NCI-H1417 treated with DMSO at 0.1 percent for 48 hours (cell line): ENCODE data around the gene ATP2B2.
"Not testable (repeated sequence)": the region's sequence is repeated elsewhere in the genome, so short reads cannot be mapped to it uniquely, and the experiment has no call there.

Source experiments
- DNase-seq: peaks from one replicate; lab custom pipeline; 2025; lab: John Stamatoyannopoulos, UW

The ATP2B2 gene

GRCh38 chr3:10299679-10300078 lies 205.7 kb downstream of the ATP2B2 start:
- DNase-seq = no peak

GRCh38 chr3:10299175-10299574 lies 206.2 kb downstream of the ATP2B2 start:
- no peak for DNase-seq

GRCh38 chr3:10298064-10298463 lies 207.3 kb downstream of the ATP2B2 start:
- not testable (repeated sequence) for DNase-seq

GRCh38 chr3:10294030-10294586 lies 211.3 kb downstream of the ATP2B2 start:
- DNase-seq = no peak

GRCh38 chr3:10292505-10293419 lies 212.6 kb downstream of the ATP2B2 start, which contains the start of gene GHRL:
Gene GHRL (minus strand): TSS chr3:10292947. CDS start chr3:10290180, 2,767 bp downstream.
- no peak for DNase-seq

- no peak for DNase-seq
Measured at GRCh38 chr3:10291641-10292040, 213.7 kb downstream of the ATP2B2 start.

GRCh38 chr3:10290481-10291176 lies 214.8 kb downstream of the ATP2B2 start:
- DNase-seq = no peak

GRCh38 chr3:10289787-10290355 lies 215.5 kb downstream of the ATP2B2 start:
- no peak for DNase-seq

GRCh38 chr3:10289077-10289476 lies 216.3 kb downstream of the ATP2B2 start:
- no peak for DNase-seq

- no peak for DNase-seq
Measured at GRCh38 chr3:10288575-10288960, 216.8 kb downstream of the ATP2B2 start.

- no peak for DNase-seq
Measured at GRCh38 chr3:10287936-10288574, 217.3 kb downstream of the ATP2B2 start.

- DNase-seq = no peak
Measured at GRCh38 chr3:10286596-10287295, 218.6 kb downstream of the ATP2B2 start.

- no peak for DNase-seq
Measured at GRCh38 chr3:10286133-10286524, 219.3 kb downstream of the ATP2B2 start.

GRCh38 chr3:10285272-10286132 lies 219.9 kb downstream of the ATP2B2 start:
- no peak for DNase-seq

GRCh38 chr3:10284496-10284895 lies 220.9 kb downstream of the ATP2B2 start:
- DNase-seq = no peak

GRCh38 chr3:10283638-10284037 lies 221.7 kb downstream of the ATP2B2 start:
- DNase-seq = no peak

GRCh38 chr3:10281951-10282350 lies 223.4 kb downstream of the ATP2B2 start:
- DNase-seq = no peak

GRCh38 chr3:10280571-10280970 lies 224.8 kb downstream of the ATP2B2 start:
- no peak for DNase-seq

- DNase-seq = no peak
Measured at GRCh38 chr3:10280177-10280529, 225.2 kb downstream of the ATP2B2 start.

- no peak for DNase-seq
Measured at GRCh38 chr3:10279384-10280176, 225.8 kb downstream of the ATP2B2 start.
